HG03460 (cell line): Measurements from ENCODE around the gene CLDN6.

ENCODE experiments used
- ATAC-seq: cut with Tn5 transposase; IDR thresholded peaks from one replicate; pipeline ENCODE4 v1.9.1; 2021; ENCODE audit not compliant: unreplicated experiment

The CLDN6 gene

GRCh38 chr16:3013998-3014690, 3.8 kb downstream of the CLDN6 start:
- no peak for ATAC-seq

GRCh38 chr16:3013491-3013951, 4.5 kb downstream of the CLDN6 start:
- ATAC-seq = no peak

- ATAC-seq = no peak
Measured at GRCh38 chr16:3012828-3013420, 5.1 kb downstream of the CLDN6 start, which contains the start of gene CLDN9. CLDN9 (plus strand) TSS chr16:3012923; CDS start chr16:3013363, 440 bp downstream.

DNA sequence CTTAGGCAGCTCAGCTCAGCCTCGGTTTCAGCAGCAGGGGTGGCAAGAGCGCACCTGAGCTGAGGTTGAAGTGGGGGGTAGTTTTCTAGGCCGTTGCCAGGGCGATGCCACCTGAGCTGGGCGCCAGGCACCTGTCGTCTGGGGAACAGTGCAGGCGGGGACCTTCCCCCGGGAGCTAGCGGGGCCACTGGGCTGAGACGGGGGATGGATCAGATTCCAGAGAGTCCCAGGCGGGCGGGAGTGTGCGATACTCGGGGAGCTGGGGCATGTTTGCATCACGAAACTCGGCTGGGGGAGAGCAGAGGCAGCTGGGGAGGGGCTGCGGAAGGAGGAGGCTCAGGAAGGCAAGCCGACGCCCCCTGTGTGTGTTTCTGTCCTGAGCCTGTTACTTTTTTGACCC, 5.7 kb downstream of the CLDN6 start:
- no peak for ATAC-seq

DNA sequence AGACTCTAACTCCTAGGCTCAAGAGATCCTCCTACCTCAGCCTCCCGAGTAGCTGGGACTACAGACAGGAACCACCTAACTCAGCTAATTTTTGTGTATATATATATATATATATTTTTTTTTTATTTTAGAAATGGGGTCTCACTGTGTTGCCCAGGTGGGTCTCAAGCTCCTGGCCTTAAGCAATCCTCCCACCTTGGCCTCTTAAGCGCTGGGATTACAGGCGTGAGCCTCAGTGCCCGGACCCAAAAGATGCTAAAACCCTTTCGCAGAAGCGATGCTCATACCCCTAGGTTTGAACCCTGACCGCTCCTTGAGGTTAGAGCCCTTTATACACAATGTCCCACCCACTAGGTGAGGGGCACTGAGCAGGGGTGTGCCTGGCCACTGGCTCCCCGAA, 7.5 kb downstream of the CLDN6 start:
- no peak for ATAC-seq

GRCh38 chr16:3009568-3010390, 8.2 kb downstream of the CLDN6 start:
- no peak for ATAC-seq

GRCh38 chr16:3008690-3009037, 9.3 kb downstream of the CLDN6 start:
- no peak for ATAC-seq

DNA sequence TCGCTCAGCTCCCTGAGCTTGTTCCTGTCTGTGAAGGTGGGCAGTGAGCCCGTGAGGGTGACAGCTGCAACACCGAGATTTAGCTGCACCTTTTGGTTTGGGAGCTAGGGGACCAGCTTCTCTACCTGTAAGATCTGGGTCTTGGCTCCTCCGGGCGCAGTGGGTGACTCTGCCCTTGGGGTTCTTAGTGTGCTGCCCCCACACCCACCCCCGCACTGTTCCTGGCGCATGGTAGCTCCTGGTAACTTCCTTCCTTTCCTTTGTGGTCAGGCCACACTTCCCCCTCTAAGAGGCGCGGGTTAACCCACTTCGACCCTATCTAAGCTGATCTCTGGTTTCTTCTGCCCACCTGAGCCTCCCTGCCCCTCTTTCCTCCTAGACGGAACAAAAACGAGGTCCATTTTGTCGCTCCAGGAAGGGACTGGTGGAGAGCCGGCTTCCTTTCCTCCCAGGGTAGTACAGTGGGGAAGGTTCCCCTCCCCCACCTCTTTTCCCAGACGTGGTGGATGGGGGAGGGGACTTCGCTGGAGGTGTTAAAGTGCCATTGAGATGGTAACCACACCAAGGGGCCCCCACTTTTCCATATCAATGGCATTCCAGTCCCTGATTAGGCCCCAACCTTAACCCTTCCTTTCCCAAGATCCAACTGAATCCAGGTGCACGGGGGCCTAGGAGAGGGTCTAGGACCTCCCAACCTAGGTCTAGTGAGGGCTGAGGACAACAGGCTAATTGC, 9.9 kb downstream of the CLDN6 start:
- ATAC-seq = no peak

GRCh38 chr16:3007059-3007956, 10.7 kb downstream of the CLDN6 start:
- ATAC-seq = no peak

DNA sequence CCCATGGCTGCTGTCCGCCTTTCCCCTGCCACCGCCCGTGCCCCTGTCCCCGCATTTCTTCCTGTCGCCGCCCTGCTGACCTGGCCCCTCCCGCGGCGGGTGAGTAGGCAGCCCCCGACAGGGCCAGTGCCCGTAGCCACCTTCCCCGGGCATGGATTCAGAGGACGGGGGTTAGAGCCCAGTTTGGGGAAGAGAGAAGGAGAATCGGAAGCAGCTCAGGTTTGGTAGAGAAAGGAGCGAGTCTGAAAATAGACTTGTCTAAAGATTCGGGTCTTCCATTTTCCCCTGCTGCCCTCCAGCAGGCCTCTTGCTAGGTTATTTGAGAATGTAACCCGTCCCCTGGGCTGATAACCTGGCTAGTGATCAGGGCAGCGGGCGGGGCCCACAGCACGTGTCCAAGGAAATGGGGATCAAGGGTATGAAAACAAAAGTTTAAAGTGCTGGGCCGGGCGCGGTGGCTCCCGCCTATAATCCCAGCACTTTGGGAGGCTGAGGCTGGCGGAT, 13.2 kb downstream of the CLDN6 start:
- no peak for ATAC-seq

GRCh38 chr16:3004319-3004718, 13.7 kb downstream of the CLDN6 start:
- peak; percentile 5 for ATAC-seq

- peak; percentile 91 for ATAC-seq
Measured at GRCh38 chr16:3003582-3004270, 14.3 kb downstream of the CLDN6 start.

DNA sequence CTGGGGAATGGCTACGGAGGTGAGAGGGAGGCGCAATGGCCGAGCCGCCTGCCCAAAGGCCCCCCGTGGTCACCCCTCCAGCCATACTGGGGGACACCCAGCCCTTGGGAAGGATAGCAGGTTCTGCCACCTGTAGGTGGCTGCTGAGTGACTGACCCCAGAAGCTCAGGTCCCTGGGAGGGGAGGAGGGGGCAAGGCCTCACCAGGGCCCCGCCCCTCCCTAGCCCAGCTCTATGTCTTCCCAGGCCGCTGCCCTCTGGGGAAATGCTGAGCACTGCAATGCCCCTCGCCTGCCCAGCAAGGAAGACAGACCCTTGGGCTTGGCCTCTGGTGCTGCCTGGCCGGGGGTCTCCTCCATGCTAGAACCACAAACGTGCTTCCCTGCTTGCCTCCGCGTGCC, 16.7 kb downstream of the CLDN6 start:
- ATAC-seq = no peak

DNA sequence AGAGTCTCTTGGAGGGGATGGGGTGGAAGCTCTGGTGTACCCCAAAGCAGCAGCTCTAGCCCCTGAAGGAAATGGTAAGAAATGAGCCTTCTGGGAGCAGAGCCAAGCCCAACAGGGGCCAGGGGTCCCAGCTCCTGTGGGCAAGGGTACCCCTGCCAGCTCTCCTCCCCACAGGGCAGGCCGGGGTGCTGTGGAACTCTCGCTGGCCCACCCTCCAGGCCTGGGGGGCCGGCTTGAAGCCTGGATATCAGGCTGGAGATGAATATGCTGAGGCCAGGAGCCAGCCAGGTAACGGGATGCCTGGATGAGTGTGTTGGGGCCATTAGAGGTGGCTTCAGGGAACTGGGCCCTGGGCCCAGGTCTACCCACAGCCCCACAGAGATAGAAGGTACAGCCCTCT, 17.4 kb downstream of the CLDN6 start:
- ATAC-seq = no peak

DNA sequence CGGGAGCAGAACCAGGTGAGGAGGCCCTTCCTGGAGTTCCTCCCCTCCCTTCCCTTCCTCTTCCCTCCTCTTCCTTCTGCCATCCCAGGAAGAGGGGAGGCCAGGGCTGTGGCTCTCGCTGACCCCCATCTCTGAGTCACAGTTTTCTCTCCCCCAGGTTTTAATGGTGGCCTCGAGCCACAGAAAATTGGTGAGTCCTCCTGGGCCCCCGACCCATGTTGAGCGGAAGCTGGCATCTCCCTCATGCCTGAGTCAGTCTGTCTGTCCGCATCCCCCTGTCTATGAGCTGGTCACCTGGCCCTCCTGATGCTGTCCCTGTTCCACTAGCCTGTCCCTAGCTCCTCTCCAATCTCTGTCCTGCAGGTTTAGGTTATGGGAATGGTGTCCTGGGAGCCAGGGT, 18.1 kb downstream of the CLDN6 start:
- no peak for ATAC-seq

DNA sequence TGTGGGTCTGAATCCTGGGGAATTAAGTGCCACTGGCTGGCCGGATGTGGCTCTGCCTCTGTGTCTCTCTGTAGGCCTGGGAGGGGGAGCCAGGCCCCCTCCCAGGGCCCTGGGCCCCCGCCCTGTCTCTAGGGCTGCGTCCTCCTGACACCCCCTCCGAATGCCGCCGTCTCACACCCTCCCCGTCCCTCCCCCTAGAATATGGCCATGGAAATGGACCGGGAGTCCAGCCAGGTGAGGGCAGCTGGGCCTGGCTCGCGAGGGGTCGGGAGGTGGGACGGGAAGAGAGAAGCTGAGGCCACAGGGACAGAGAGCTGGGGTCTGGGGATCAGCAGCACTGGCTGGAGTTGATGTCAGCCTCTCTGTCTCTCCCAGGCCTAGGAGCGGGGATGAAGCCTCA, 21.7 kb downstream of the CLDN6 start:
- ATAC-seq = no peak

DNA sequence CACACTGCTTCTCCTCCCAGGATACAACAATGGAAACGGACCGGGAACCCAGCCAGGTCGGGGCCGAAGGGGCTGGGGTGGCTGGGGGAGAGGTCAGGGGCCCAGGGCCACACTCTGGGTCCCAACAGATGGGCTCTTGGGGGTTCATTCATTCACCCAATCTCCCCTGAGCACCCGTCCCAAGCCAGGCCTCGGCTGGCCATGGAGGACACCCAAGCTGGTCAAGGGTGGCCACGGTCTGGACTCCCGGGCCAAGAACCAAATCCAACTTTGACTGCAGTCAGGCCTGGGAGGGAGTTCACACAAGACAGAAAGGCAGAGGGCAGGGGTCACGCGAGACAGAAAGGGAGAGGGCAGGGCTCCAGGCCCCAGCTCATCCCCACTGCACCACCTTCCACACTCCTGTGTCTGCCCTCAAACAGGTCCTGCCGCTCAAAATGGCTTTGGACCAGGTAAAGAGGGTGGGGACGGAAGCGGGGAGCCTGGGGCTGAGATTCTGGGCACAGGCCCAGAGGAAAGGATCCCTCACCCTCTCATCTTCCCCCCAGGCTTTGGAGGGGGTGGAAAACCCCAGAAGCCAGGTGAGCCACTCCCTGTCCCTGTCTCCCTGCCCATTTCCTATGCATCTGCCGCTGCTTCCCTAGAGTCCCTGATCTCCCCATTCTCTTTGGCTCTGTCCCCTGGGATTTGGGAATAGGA, 25.5 kb downstream of the CLDN6 start:
- no peak for ATAC-seq

DNA sequence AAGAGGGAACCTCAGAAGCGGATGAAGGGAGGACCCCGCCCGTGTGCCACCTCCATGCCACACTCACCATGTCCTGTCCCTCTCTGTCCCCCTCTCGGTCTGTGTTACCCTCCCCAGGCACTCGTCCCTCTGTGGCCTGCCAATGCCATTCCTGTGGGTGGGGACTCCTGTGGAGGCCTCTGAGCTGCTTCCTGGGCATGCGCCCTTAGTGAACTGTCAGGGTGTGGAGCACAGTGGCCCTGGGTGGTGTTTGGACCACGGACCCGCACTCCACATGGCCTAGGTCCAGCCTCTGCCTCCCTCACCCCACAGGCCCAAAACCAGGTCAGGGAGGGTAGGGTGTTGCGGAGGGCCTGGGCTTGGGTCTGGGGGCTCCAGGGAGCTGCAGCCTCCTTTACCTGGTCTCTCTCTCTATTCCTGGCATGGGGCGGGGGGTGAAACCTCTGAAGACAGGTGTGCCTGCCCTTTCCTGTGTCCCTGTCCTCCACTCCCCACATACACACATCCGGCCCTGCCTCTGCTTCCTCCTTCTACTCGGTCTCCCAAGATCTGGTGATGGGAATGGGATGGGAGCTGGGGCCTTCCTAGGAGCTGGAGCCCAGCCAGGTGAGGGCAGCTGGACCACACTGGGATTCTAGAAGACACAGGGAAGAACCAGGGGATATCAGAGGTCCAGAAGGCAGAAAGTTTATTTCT, 26.3 kb downstream of the CLDN6 start:
- ATAC-seq = no peak
